SK-N-SH (cell line): ENCODE measurements around the gene ZNF280A. TPM values are rescaled to one million over a fixed set of nuclear protein-coding genes. Genes with fewer than 3 reads are reported as not detected.

Experiments used
- CTCF ChIA-PET: fragments of 300-600, 350-600 bp; formaldehyde crosslinking; extraction: SDS; loops from one replicate; lab custom pipeline; 2021; lab: Yijun Ruan, JAX
- POLR2A ChIA-PET: fragments of 350-600 bp; sonication (Branson Sonifier 250); formaldehyde crosslinking; extraction: SDS; loops from one replicate; lab custom pipeline; 2020; ENCODE audit warnings: antibody characterized with exemption, inconsistent platforms; lab: Yijun Ruan, JAX
- DNase-seq: peaks from one replicate; pipeline ENCODE4 v3.0.0; 2012
- H2AFZ ChIP-seq: fragments of 200-600 bp; sonication (generic); 2 replicates; pipeline ENCODE4 v1.8.1; 2016; ENCODE audit warnings: antibody characterized with exemption, mild to moderate bottlenecking, low read depth
- H3F3A ChIP-seq: fragments of 200-600 bp; sonication (generic); replicated peaks from 2 replicates; pipeline ENCODE3; 2016; ENCODE audit warnings: antibody characterized with exemption, mild to moderate bottlenecking; ENCODE audit not compliant: insufficient read depth
- H3K27ac ChIP-seq, 2 experiments: fragments of 200-500 bp in 1 of 2; fragments of 200-600 bp in 1 of 2; sonication (Bioruptor generic) in 1 of 2; sonication (generic), shearing (Covaris generic) in 1 of 2; 2 replicates each; pipeline versions ENCODE4 v1.5.1 to v1.6.1; 2014 to 2016; ENCODE audit warnings: low read depth in 2 of 2, inconsistent platforms in 1 of 2, low read length in 1 of 2, mild to moderate bottlenecking in 1 of 2, mixed read lengths in 1 of 2
- H3K27me3 ChIP-seq: fragments of 200-600 bp; sonication (generic), shearing (Covaris generic); 2 replicates; pipeline ENCODE4 v1.6.1; 2016; ENCODE audit warnings: mixed run types; ENCODE audit not compliant: insufficient read depth
- H3K36me3 ChIP-seq, 2 experiments: fragments of 200-500 bp in 1 of 2; fragments of 200-600 bp in 1 of 2; sonication (Bioruptor generic) in 1 of 2; sonication (generic) in 1 of 2; replicated peaks in 1 of 2; 2 replicates each; pipeline versions ENCODE3 to v1.5.1; 2014 to 2016; ENCODE audit warnings: low read length in 1 of 2, mild to moderate bottlenecking in 1 of 2; ENCODE audit not compliant: insufficient read depth in 2 of 2, control insufficient read depth in 1 of 2
- H3K4me1 ChIP-seq, 2 experiments: fragments of 200-500 bp in 1 of 2; fragments of 200-600 bp in 1 of 2; sonication (Bioruptor generic) in 1 of 2; sonication (generic), shearing (Covaris generic) in 1 of 2; 2 replicates each; pipeline versions ENCODE4 v1.5.1 to v1.6.1; 2014 to 2016; ENCODE audit warnings: low read depth in 1 of 2, low read length in 1 of 2, mixed run types in 1 of 2; ENCODE audit not compliant: insufficient read depth in 2 of 2, control insufficient read depth in 1 of 2
- H3K4me2 ChIP-seq: fragments of 200-600 bp; sonication (generic), shearing (Covaris generic); 2 replicates; pipeline ENCODE4 v1.6.1; 2017; ENCODE audit warnings: mixed run types
- H3K4me3 ChIP-seq, 2 experiments: fragments of 200-500 bp in 1 of 2; fragments of 200-600 bp in 1 of 2; sonication (Bioruptor generic) in 1 of 2; sonication (generic), shearing (Covaris generic) in 1 of 2; 2 replicates each; pipeline versions ENCODE4 v1.5.1 to v1.8.1; 2014 to 2016; ENCODE audit warnings: low read depth in 2 of 2, inconsistent platforms in 1 of 2, low read length in 1 of 2, mild to moderate bottlenecking in 1 of 2, mixed read lengths in 1 of 2, moderate library complexity in 1 of 2
- H3K79me2 ChIP-seq: fragments of 200-600 bp; sonication (generic); 2 replicates; pipeline ENCODE4 v1.8.1; 2017; ENCODE audit warnings: mild to moderate bottlenecking; ENCODE audit not compliant: insufficient read depth
- H3K9ac ChIP-seq: fragments of 200-600 bp; sonication (generic); 2 replicates; pipeline ENCODE4 v1.6.1; 2017; ENCODE audit warnings: mixed run types
- H3K9me2 ChIP-seq: fragments of 200-600 bp; sonication (generic); 2 replicates; pipeline ENCODE4 v1.6.1; 2017; ENCODE audit warnings: mixed run types
- H3K9me3 ChIP-seq: fragments of 200-600 bp; sonication (generic); 2 replicates; pipeline ENCODE4 v1.6.1; 2017; ENCODE audit warnings: mixed run types, mild to moderate bottlenecking, moderate library complexity
- H4K20me1 ChIP-seq: fragments of 200-600 bp; sonication (generic); 2 replicates; pipeline ENCODE4 v1.6.1; 2017; ENCODE audit warnings: mild to moderate bottlenecking, mixed run types; ENCODE audit not compliant: insufficient read depth
- CHD2 ChIP-seq: fragments of 150-350 bp; IDR thresholded peaks from 2 replicates; pipeline ENCODE4 v1.6.1; 2018; ENCODE audit warnings: low read length; ENCODE audit not compliant: partially characterized antibody
- EZH2phosphoT487 ChIP-seq: fragments of 200-600 bp; sonication (generic); IDR thresholded peaks from 2 replicates; pipeline ENCODE4 v1.6.1; 2017; ENCODE audit warnings: low read depth, mixed run types, mild to moderate bottlenecking, antibody characterized with exemption, moderate library complexity, borderline replicate concordance
- IRF3 ChIP-seq: fragments of 150-350 bp; IDR thresholded peaks from 2 replicates; pipeline ENCODE4 v1.6.1; 2016; ENCODE audit warnings: mild to moderate bottlenecking, low read depth, low read length
- MEF2A ChIP-seq: IDR thresholded peaks from 2 replicates; pipeline ENCODE4 v1.4.0; 2012; ENCODE audit warnings: low read depth, borderline replicate concordance
- MXI1 ChIP-seq: IDR thresholded peaks from 2 replicates; pipeline ENCODE4 v1.6.1; 2012; ENCODE audit warnings: mild to moderate bottlenecking, low read depth, low read length, improper control_type of control experiment
- NFIC ChIP-seq: IDR thresholded peaks from 2 replicates; pipeline ENCODE4 v1.4.0; 2012; ENCODE audit warnings: borderline replicate concordance
- POLR2AphosphoS5 ChIP-seq: IDR thresholded peaks from 2 replicates; pipeline ENCODE4 v1.6.1; 2012; ENCODE audit warnings: low read depth, low read length
- RAD21 ChIP-seq: IDR thresholded peaks from 2 replicates; pipeline ENCODE4 v1.6.1; 2012; ENCODE audit warnings: mild to moderate bottlenecking, low read length
- REST ChIP-seq: IDR thresholded peaks from 2 replicates; pipeline ENCODE4 v1.6.1; 2012; ENCODE audit warnings: mild to moderate bottlenecking, low read depth, low read length, moderate library complexity
- SIN3A ChIP-seq: IDR thresholded peaks from 2 replicates; pipeline ENCODE4 v1.6.1; 2012; ENCODE audit warnings: low read depth, mild to moderate bottlenecking, low read length, moderate library complexity, borderline replicate concordance
- TAF1 ChIP-seq: IDR thresholded peaks from 2 replicates; pipeline ENCODE4 v1.6.1; 2012; ENCODE audit warnings: low read depth, mild to moderate bottlenecking, low read length, moderate library complexity, borderline replicate concordance
- WGBS: methylation state at CpG from one replicate; pipeline ENCODE4 v1.1.6; 2017; ENCODE audit warnings: low lambda C conversion rate; 5-methylcytosine and 5-hydroxymethylcytosine counted together
- polyA plus RNA-seq, 3 experiments: library from polyadenylated mRNA; depleted of rRNA; stranded (reverse); fragments of >200 nt; gene quantifications; 2 replicates each; pipeline ENCODE4 v1.2.3, GENCODE V29; 2012

Gene ZNF280A
- polyA plus RNA-seq, 1 of the 3 experiments (the other 2 are of a cell fraction), result not detected

GRCh38 chr22:22534604-22535415, 14.7 kb upstream of the ZNF280A start:
- TF ChIP-seq RAD21, result no peak
- Histone ChIP-seq H3K27me3 (no peaks in the 10 kb centered on the region), H2AFZ (no peak overlapping the region), H4K20me1 (no peaks in the 10 kb centered on the region), H3K27ac (no peak overlapping the region), H3F3A (no peaks in the 10 kb centered on the region), H3K9me3 (no peaks in the 10 kb centered on the region), H3K4me2 (no peak overlapping the region), H3K79me2 (no peaks in the 10 kb centered on the region), H3K9me2 (no peaks in the 10 kb centered on the region), H3K4me3 (no peak overlapping the region), H3K4me1 (no peaks in the 10 kb centered on the region), H3K9ac (no peak overlapping the region), H3K36me3 (no peaks in the 10 kb centered on the region)
- POLR2A ChIA-PET, result no interaction called here
- WGBS, result 68% methylated on average over 9 of the region's 9 CpGs
- DNase-seq, result no peak
- CTCF ChIA-PET, result interaction anchor here (0.9 to 2.2 kb wide), 4 partner anchors 20 to 103 kb away, joined by 3 to 10 read pairs (median 4); no protein-coding TSS in a partner anchor

GRCh38 chr22:22533863-22534262, 13.8 kb upstream of the ZNF280A start:
- Histone ChIP-seq H3F3A (no peaks in the 10 kb centered on the region), H3K9ac (no peak overlapping the region), H3K79me2 (no peaks in the 10 kb centered on the region), H3K36me3 (no peaks in the 10 kb centered on the region), H3K9me3 (no peaks in the 10 kb centered on the region), H2AFZ (no peak overlapping the region), H3K4me2 (no peak overlapping the region), H3K27ac (no peak overlapping the region), H3K4me3 (no peak overlapping the region), H3K4me1 (no peaks in the 10 kb centered on the region), H3K27me3 (no peaks in the 10 kb centered on the region), H3K9me2 (no peaks in the 10 kb centered on the region), H4K20me1 (no peaks in the 10 kb centered on the region)
- DNase-seq, result no peak
- POLR2A ChIA-PET, result no interaction called here
- TF ChIP-seq POLR2AphosphoS5 (no peak), MXI1 (no peak), SIN3A (no peak), TAF1 (no peak), NFIC (no peak), EZH2phosphoT487 (no peak), CHD2 (no peak), IRF3 (no peak), REST (no peak), MEF2A (no peak)
- 46% methylated on average over 5 of the region's 5 CpGs for WGBS
- CTCF ChIA-PET, result no interaction called here
